PC-3 (cell line): ENCODE results near the gene TTLL9.

Experiments used
- EZH2 ChIP-seq: fragments of 300-600 bp; sonication (generic); IDR thresholded peaks from one replicate; pipeline ENCODE4 v1.6.1; 2017; ENCODE audit warnings: antibody characterized with exemption, mild to moderate bottlenecking, low read length; ENCODE audit not compliant: unreplicated experiment
- EZH2phosphoT487 ChIP-seq: fragments of 300-600 bp; sonication (generic); IDR thresholded peaks from 2 replicates; pipeline ENCODE4 v1.6.1; 2018; ENCODE audit warnings: mild to moderate bottlenecking, antibody characterized with exemption, low read length, borderline replicate concordance
- TF ChIP-seq, protein P1 (sequence below): fragments of 300-600 bp; sonication (generic); conservative IDR thresholded peaks from 2 replicates; pipeline ENCODE4 v1.5.1; 2017; ENCODE audit warnings: antibody characterized with exemption, low read depth, mild to moderate bottlenecking, low read length

DNA sequence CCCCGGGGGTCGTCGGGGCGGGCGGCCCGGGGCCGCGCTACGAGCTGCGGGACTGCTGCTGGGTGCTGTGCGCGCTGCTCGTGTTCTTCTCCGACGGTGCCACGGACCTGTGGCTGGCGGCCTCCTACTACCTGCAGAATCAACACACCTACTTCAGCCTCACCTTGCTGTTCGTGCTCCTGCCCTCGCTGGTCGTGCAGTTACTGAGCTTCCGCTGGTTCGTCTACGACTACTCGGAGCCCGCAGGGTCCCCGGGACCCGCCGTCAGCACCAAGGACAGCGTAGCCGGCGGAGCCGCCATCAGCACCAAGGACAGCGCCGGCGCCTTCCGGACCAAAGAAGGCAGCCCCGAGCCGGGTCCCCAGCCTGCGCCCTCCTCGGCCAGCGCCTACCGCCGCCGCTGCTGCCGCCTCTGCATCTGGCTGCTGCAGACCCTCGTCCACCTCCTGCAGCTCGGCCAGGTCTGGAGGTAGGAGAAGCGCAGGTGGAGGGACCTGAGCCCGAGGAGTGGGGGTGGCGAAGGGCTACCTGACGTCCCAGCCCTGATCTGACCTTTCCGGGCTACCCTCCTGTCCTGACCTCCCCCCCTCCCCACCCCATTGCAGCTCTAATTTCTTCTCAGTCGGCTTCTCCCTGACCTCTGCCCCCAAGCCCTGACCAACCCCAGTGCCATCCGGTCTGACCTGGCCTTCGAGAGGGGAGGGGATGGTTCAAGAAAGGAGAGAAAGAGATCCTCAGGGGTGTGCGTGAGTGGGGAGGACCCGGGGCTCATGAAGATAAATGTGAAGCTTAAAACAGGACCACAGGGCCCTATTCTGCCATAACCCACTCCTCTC is 98.1 kb downstream of the TTLL9 start:
- TF ChIP-seq, protein P1, sequence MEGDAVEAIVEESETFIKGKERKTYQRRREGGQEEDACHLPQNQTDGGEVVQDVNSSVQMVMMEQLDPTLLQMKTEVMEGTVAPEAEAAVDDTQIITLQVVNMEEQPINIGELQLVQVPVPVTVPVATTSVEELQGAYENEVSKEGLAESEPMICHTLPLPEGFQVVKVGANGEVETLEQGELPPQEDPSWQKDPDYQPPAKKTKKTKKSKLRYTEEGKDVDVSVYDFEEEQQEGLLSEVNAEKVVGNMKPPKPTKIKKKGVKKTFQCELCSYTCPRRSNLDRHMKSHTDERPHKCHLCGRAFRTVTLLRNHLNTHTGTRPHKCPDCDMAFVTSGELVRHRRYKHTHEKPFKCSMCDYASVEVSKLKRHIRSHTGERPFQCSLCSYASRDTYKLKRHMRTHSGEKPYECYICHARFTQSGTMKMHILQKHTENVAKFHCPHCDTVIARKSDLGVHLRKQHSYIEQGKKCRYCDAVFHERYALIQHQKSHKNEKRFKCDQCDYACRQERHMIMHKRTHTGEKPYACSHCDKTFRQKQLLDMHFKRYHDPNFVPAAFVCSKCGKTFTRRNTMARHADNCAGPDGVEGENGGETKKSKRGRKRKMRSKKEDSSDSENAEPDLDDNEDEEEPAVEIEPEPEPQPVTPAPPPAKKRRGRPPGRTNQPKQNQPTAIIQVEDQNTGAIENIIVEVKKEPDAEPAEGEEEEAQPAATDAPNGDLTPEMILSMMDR, result no peak
- TF ChIP-seq EZH2phosphoT487 (no peak), EZH2 (no peak)
